Fibroblast of villous mesenchyme (primary cell): ENCODE data around the gene PROKR1. TPM values are rescaled to one million over a fixed set of nuclear protein-coding genes. Genes with fewer than 3 reads are reported as not detected.
"Not testable (repeated sequence)": the region's sequence is repeated elsewhere in the genome, so short reads cannot be mapped to it uniquely, and the experiment has no call there.

Experiments
- DNase-seq: peaks from one replicate; pipeline ENCODE4 v3.0.0-alpha.2; 2010; ENCODE audit warnings: low read depth
- H3K4me3 ChIP-seq: 2 replicates; pipeline ENCODE4 v1.5.1; 2011; ENCODE audit warnings: low read depth, mild to moderate bottlenecking, low read length
- total RNA-seq: library from RNA; depleted of rRNA; stranded (reverse); fragments of >200 nt; gene quantifications from 2 replicates; pipeline ENCODE4 v1.2.3, GENCODE V29; 2012
- TF ChIP-seq, protein P1 (sequence below): IDR thresholded peaks from 2 replicates; pipeline ENCODE4 v1.5.1; 2012; ENCODE audit warnings: low read depth, mild to moderate bottlenecking, low read length; ENCODE audit not compliant: insufficient read depth

PROKR1 gene
- total RNA-seq, 1 donor, result not detected

GRCh38 chr2:68669651-68670050, 26.3 kb downstream of the PROKR1 start:
- no peak for DNase-seq
- H3K4me3 ChIP-seq, result no peak overlapping the region
- TF ChIP-seq, protein P1, sequence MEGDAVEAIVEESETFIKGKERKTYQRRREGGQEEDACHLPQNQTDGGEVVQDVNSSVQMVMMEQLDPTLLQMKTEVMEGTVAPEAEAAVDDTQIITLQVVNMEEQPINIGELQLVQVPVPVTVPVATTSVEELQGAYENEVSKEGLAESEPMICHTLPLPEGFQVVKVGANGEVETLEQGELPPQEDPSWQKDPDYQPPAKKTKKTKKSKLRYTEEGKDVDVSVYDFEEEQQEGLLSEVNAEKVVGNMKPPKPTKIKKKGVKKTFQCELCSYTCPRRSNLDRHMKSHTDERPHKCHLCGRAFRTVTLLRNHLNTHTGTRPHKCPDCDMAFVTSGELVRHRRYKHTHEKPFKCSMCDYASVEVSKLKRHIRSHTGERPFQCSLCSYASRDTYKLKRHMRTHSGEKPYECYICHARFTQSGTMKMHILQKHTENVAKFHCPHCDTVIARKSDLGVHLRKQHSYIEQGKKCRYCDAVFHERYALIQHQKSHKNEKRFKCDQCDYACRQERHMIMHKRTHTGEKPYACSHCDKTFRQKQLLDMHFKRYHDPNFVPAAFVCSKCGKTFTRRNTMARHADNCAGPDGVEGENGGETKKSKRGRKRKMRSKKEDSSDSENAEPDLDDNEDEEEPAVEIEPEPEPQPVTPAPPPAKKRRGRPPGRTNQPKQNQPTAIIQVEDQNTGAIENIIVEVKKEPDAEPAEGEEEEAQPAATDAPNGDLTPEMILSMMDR, result no peak

DNA sequence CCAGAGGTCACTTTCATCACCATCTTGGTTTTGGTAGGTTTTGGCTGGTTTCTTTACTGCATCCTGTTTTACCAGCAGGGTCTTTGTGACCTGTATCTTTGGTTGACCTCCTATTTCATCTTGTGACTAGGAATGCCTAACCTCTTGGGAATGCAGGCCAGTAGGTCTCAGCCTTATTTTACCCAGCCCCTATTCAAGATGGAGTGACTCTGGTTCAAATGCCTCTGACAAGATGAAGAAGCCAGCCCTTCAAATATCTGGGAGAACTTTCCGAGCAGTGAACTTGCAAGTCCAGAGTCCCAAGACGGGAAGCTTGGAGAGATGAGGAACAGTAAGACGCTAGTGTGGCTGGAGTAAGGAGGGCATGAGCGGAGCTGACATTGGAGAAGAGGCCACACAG, 28.6 kb downstream of the PROKR1 start:
- TF ChIP-seq, protein P1, result no peak
- H3K4me3 ChIP-seq, result no peak overlapping the region
- DNase-seq, result no peak

- DNase-seq, result no peak
- TF ChIP-seq, protein P1, result no peak
- H3K4me3 ChIP-seq, result no peak overlapping the region
These were observed 30.3 kb downstream of the PROKR1 start for GRCh38 chr2:68673631-68674030.

DNA sequence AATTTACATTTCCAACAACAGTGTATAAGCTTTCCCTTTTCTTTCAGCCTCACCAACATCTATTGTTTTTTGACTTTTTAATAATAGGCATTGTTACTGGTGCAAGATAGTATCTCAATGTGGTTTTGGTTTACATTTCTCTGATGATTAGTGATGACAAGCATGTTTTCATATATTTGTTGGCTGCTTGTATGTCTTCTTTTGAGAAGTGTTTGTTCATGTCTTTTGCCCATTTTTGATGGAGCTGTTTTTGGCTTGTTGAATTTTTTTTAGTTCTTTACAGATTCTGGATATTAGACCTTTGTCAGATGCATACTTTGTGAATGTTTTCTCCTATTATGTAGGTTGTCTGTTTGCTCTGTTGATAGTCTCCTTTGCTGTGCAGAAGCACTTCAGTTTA, 32.1 kb downstream of the PROKR1 start:
- DNase-seq, result no peak
- H3K4me3 ChIP-seq, result no peak overlapping the region
- TF ChIP-seq, protein P1, result no peak

GRCh38 chr2:68677837-68678236, 34.5 kb downstream of the PROKR1 start:
- not testable (repeated sequence) for DNase-seq, H3K4me3 ChIP-seq

GRCh38 chr2:68679166-68679916, 36.0 kb downstream of the PROKR1 start:
- peak; percentile 8 for DNase-seq
- peak overlapping the region; percentile 47 for H3K4me3 ChIP-seq

- not testable (repeated sequence) for H3K4me3 ChIP-seq, DNase-seq
These were observed 36.5 kb downstream of the PROKR1 start for GRCh38 chr2:68679917-68680267.

DNA sequence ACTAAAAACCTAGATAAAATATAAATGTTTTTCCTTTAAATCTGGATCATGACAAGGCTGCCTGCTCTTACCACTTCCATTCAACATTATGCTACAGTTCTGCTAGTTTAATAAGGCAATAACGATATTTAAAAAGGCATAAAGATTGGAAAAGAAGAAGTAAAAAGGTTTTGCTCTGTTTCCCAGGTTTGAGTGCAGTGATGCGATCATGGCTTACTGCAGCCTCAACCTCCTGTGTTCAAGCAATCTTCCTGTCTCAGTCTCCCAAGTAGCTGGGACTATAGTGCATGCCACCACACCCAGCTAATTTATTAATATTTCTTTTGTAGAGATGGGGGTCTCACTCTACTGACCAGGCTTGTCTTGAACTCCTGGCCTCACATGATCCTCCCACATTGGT, 40.8 kb downstream of the PROKR1 start:
- no peak for DNase-seq
- TF ChIP-seq, protein P1, result no peak
- no peak overlapping the region for H3K4me3 ChIP-seq

DNA sequence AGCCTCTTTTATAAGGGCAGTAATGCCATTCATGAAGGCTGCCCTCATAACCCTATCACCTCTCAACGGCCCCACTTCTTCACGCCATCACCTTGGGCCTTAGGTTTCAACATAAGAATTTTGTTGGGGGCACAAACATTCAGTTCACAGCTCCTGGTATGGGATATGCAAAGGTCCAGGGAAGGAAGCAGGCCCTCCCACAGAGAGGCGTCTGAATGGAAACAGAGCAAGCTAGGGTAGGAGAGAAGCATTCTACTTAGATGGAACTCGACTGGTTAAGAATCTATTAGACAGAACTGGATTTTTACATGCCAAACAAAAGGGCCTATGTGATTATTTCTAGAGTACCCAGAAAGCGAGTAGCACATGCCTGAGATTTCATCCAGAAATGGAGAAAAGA, 42.8 kb downstream of the PROKR1 start:
- no peak overlapping the region for H3K4me3 ChIP-seq
- no peak for DNase-seq
- TF ChIP-seq, protein P1, result no peak
